C4-2B (cell line): Measurements from ENCODE around the gene KICS2.

ENCODE experiments used
- H3K27ac ChIP-seq: fragments of 450-650 bp; 2 replicates; pipeline ENCODE4 v1.5.1; 2017
- ZFX ChIP-seq: fragments of 450-650 bp; IDR thresholded peaks from 2 replicates; pipeline ENCODE4 v1.6.1; 2017
- TF ChIP-seq, protein P1 (sequence below): fragments of 450-650 bp; conservative IDR thresholded peaks from 2 replicates; pipeline ENCODE4 v1.5.1; 2017; ENCODE audit warnings: mild to moderate bottlenecking

KICS2 gene

DNA sequence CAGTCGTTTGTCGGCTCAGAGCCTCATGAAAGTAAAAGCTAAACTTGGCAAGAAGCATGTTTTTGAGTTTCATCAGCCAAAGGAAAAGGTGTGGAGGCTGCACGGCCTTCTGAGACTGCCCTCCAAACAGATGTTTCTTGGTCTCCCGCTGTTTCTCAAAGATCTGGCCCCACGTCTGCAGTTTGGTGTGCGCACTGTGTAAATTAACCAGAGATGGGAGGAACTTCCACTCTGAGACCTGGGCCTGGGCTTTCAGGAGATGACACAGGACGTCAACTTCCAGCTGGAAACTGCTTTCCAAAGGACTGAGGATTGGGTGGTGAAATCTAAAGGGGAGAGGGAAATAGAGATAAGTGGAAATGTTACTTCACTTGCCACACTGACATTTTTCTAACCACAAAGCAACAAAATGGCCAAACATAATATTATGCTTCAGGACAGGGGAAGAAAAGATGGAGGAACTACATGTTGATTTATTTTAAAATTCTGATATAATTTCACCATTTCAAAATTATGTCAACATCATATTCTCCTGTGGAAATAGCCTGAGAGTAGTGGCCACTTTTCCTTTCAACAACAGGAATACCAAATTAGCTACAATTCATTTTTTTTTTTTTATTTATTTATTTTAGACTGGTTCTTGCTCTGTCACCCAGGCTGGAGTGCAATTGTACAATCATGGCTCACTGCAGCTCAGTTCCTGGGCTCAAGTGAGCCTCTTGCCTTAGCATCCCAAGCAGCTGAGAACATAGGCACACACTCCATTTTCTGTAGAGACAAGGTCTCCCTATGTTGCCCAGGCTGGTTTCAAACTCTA lies 27.6 kb downstream of the KICS2 start:
- no peak for TF ChIP-seq ZFX
- TF ChIP-seq, protein P1, sequence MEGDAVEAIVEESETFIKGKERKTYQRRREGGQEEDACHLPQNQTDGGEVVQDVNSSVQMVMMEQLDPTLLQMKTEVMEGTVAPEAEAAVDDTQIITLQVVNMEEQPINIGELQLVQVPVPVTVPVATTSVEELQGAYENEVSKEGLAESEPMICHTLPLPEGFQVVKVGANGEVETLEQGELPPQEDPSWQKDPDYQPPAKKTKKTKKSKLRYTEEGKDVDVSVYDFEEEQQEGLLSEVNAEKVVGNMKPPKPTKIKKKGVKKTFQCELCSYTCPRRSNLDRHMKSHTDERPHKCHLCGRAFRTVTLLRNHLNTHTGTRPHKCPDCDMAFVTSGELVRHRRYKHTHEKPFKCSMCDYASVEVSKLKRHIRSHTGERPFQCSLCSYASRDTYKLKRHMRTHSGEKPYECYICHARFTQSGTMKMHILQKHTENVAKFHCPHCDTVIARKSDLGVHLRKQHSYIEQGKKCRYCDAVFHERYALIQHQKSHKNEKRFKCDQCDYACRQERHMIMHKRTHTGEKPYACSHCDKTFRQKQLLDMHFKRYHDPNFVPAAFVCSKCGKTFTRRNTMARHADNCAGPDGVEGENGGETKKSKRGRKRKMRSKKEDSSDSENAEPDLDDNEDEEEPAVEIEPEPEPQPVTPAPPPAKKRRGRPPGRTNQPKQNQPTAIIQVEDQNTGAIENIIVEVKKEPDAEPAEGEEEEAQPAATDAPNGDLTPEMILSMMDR: no peak
- H3K27ac ChIP-seq: no peak overlapping the region

DNA sequence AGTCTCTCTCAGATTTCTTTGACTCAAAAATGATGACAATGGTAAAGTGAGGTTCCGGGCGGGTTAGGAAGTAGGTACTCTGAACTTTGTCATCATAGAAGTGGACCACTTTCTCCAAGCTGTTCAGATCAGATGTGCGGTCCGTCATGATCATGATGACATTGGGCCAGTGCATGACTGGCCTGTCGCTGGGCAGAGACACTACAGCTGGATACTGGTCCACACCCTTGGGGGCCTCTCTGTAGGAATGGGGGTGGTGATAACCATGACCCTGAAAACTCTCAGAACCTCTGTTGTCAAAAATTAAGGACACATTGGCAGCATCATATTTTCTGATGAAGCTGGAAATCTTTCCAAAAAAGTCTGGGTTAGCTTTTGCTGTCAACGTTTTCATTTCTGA lies 28.2 kb downstream of the KICS2 start:
- H3K27ac ChIP-seq: no peak overlapping the region
- TF ChIP-seq ZFX: no peak
- TF ChIP-seq, protein P1: no peak

DNA sequence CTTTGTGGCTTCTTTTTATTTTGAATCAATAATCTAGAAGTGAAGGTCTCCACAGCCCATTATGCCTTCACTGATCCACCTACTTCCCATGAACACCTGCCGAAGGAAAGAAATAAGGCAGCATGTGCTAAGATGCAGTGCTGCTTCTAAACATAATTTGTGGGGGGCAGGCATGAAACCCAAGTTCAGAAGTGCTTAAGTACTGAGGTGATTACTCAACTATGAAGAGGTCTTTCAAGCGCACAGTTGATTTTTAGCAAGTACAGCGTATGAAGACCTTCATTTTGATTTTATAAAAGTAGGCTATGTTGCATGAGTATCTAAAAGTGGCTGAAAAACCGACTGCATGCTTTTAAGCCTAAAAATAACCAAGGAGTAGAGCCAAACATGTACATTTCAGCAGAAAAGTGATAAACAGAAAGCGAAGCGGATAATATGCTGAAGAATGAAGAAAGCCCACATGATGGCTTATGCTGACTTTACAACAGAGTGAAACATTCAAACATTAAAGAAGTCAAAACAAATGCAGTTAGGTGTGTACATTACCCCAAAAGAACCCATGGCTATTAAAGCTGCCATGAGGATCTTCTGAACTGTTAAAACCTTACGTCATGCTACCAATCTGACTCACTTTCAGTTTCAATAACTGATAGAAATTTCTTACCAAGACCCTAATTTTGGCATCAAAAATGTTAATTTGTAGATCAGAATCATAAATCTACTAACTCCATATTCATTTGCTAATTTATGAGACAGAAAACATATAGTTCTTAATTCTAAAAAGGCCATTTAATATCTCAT lies 29.3 kb downstream of the KICS2 start:
- no peak overlapping the region for H3K27ac ChIP-seq
- TF ChIP-seq ZFX: no peak
- TF ChIP-seq, protein P1: no peak

DNA sequence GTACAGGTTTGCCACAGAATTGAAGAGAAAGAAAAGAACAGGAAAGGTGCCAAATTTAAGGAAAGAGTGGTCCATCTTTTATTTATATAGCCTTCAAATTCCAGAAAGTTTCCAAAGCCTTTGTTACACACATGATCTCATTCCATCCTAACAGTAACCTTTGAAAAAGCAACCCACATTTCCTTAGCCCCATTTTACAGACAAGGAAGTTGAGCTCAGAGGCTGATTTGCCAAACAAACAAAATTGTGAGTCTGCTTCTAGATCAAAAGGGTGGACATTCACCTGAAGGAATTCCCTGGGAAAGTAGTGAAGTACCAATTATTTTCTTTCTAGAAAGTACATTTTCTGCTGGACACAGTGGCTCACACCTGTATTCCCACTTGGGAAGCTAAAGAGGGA lies 32.0 kb downstream of the KICS2 start:
- no peak for TF ChIP-seq ZFX
- TF ChIP-seq, protein P1: no peak
- no peak overlapping the region for H3K27ac ChIP-seq

DNA sequence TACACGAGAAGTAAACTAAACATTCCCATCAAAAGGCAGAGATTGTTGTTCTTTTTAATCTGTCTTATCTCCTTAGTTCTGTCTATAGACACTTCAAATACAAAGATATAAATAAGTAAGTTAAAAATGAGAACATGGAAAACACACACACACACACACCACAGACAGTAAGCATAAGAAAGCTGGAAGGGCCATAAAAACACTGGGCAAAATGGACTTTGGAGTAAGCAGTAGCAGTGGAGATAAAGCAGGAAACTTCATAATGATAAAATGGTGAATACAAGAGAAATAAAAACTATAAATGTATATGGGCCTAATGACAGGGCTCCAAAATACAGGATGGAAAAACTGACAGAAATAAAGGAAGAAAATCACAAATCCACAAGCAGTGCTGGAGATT lies 32.6 kb downstream of the KICS2 start:
- TF ChIP-seq ZFX: no peak
- TF ChIP-seq, protein P1: no peak
- no peak overlapping the region for H3K27ac ChIP-seq

DNA sequence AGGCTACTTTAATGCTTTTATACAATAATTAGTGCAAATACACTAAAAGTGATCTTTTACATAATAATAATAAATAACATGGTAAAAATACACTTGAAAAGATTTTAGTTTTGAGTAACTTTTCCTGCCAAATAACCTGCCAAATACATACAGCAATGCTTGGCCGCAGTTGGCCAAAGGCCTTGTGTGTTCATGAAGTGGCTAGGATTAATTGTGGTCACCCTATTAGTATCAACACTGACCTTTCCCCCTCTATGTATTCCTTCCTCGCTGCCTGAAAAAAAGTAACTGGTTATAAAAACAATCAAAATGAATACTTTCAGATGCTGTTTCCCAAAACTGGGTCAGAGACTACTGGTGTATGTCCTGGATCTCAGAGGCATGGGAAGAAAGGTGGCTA lies 34.3 kb downstream of the KICS2 start:
- TF ChIP-seq ZFX: no peak
- TF ChIP-seq, protein P1: no peak
- no peak overlapping the region for H3K27ac ChIP-seq

DNA sequence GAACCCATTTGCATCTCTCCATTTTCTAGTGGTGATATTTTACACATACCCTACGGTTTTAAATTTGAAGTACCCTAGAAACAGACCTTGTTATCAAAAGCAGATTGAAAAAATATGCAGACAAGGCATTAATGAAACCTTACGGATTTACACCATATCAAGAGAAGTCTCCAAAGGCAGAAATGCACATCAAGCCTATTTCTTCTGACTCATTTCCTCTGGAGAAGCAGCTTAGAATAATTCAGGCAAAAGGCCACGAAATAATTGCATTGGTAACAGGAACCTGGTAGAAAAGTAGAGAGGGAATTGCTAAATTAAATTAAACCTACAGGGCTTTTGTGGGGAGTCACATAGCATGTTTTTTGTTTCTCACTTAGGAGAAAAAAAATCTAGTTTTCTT lies 34.7 kb downstream of the KICS2 start:
- no peak overlapping the region for H3K27ac ChIP-seq
- TF ChIP-seq ZFX: no peak
- TF ChIP-seq, protein P1: no peak
